Stimulated activated CD8-positive, alpha-beta memory T cell treated with anti-CD3 and anti-CD28 coated beads, Interleukin-12 subunit alpha, Interleukin-12 subunit beta, amount 100 ng/mL, for 4 hours (primary cell): Measurements from ENCODE around the gene MEIS2.

Source experiments
- DNase-seq: peaks from one replicate; pipeline ENCODE4 v3.0.0-alpha.2; 2020; ENCODE audit warnings: low read depth

MEIS2 gene

DNA sequence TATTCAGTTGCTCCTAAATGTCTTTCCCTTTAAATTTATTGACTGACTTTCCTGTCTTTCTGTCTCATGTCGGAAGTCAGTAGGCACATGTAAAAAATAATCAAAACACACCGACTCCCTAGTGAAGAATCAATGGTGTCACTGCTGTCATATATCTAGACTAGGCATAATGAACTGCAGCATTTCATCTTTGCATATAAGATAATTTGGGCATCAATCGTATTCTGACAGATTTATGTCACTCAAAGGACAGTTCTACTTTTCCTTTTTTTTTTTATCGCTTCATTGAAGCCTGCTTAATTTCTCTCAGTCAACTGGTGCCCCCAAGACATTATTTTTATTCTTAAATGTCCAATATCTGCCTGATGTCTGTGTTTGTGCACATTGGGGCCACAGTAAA is 206.3 kb downstream of the MEIS2 start:
- DNase-seq, result no peak

DNA sequence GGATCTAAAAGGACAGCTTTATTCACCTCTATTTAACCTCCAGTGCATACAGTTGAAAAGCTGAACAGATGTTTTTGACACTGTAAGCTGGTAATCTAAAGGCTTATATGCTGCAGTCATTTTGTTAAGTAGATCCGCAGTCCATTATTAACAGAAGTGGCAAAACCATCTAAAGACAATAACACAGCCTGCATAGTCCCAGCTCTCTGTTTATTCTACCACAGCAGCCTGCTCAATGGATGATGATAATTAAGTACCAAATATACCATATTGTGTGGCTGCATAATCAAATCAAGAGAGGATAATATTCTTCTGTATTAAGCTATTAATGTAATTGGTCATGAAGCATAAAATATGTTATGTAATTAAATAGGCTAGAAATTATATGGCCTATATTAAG is 207.1 kb downstream of the MEIS2 start:
- DNase-seq, result no peak

DNA sequence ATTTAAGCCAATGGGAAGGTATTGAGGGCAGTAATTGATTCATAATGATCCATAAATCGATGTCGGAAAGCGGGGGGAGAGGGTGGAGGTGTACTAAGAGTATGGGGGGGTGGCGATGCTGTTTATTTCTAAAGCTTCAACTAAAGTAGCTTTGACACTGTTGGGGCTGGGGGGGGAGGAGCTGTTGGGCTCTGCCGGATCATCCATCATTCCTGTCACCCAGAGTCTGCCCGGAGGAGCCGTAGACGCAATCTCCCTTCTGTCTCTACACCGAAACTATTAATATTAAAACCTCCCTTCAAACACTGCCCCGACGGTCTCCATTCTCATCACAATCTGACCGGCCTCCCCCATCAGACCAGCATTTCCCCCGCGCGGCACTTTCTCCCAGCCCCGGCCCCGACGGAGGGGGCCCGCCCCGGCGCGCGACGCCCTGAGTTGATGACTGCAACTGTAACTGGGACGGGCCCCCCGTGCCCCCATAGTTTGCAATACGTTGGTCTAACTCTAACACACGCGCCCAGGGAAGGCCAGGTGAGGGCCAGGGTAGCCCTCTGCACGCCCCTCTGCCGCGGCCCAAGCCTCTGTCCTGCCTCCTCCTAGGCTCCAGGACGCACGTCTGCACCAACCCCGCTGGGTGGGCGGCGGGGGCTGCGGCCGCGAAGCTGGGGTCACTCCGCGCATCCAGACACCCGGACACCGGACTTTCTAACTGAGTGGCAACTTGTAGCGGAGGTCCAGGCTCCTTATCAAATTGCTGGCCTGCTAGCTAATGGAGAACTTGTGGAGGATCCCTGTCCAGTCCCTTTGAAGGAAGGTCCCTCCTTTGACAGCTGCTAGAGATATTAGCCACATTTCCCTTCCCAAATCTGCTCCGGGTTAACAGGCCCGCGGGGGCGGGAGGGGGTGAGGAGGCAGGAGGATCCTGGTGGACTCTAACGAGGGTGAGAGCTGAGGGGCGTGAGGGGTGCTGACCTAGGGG is 212.0 kb downstream of the MEIS2 start:
- DNase-seq, result no peak

DNA sequence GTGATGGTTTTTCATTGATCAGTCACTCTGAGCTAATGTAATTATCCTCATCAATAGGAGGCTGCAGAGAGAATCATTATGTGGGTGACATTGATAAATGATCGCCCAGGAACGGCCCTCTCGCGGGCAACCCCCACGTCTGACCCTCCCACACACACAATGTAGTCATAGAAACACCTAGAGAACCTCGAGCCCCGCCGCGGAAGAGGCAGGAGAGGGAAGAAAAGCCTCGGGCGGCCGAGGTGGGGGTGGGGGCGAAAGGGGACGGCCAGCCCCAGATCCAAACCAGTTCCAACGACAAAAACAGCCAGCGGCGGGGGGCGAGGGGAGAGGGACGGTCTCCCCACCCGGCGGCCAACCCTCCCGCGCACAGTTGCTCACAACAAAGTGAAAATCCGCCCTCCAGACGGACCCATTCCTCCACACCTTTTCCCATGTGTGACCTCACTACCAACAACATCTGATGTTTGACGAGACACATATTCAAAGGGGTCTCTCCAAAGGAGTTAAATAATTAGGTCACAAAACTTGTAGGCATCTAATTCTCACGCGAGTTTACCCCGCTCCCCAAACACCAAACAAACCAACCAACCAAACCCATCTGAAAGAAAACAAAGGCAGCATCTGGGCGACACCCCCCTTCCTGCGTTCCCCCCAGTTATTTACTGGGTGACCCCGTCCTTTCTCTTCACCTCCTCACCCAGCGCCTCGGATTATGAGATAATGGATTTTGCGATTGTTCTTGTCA is 213.0 kb downstream of the MEIS2 start:
- DNase-seq, result no peak

DNA sequence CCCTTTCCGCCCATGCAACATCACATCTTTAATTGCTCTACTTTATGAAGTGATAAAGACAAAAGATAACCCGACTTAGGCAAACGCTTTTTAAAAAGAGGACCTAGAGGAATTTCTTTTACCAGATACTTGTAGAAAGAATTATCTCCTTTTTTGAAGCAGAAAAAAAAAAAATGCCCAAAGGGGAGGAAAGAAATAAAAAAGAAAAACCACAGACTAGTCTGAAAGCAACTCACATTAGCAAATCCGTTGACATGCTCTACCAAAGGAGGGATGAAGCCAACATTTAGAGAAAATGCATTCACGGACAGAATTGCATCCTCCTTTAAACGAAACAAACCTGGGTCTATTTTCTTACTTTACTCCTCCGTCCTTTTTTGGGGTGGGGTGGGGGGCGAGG is 213.6 kb downstream of the MEIS2 start:
- no peak for DNase-seq

DNA sequence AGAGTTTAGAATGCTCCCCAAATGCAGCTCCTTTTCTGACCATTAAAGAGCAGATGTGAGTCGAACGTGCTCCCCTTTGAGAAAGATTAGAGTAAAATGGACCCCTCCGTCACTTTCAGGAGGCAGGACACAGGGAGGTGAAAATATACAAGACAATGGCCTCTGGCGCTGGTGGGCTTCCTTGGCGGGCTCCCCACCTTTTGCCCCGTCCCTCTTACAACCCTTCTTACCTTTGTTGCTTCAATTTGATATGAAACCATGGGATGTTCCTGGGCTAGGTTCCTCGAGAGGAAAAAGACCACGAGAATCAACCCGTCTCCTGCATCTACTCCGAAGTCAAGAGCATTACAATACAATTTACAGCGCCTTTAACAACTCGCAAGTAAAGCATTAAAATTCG is 214.2 kb downstream of the MEIS2 start:
- DNase-seq, result no peak

DNA sequence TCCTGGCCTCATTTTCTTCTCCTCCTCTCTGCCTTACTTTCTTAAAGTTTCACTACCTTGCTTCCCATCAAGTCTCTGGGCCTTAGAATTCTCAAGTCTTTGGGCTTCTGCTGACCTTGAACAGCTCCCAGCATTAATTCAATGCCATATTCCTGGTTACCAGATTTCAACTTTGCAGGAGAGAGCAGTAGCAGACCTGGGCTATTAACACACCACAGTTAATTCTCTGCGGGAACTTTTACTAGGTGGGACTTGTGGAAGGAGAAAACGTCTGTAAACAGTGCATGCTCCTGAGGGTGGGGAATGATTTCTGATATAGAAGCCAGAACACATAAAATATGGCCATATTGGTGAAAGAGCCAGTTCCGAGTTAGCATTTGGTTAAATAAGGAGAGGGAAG is 214.6 kb downstream of the MEIS2 start:
- no peak for DNase-seq

DNA sequence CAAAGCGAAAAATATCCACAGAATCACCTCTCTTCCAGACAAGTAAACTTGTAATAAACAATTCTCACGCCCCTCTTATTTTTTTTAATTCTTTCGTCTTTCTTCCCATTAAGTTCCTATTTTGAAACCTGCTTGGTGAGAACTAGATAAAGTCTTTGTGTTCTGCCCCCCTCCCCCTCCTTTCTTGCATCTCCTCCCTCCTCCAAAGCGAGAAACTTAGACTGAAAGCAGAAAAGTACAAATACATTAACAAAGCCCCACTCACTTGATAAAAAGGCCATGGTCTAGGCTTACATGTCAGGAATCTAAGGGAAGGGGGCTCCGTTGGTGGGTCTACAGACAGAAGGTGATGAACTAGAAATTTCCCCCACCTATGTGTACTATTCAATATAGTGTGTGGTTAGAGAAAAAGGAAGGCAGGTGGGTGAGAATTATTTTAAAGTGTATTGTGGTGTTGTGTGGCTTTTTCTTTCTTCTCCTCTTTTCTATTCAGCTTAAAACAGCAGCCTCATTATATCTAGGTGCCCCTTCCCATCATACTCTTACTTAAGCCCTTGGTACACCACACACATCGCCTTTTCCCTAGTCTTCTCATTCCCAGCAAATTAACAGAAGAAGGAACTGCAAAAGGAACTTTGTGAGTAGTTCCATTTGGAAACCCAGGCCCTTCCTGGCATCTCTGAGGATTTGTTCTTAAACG is 215.3 kb downstream of the MEIS2 start:
- no peak for DNase-seq

DNA sequence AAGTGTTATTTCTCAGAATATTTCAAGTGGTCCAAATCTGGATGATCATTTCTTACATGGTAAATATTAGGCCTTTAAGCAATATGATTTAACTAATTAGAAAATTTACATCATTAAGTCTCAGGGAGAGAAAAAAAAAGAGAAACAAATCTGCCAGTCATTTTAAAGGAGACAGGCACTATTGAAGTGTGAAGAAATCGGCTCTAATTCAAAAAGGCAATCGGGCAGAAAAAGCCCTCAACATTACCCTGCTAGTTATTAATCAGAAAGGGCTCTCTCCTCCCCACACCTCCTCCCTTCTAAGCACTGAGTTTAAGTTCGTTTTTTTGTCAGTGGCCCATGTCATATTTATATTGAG is 215.9 kb downstream of the MEIS2 start:
- no peak for DNase-seq

DNA sequence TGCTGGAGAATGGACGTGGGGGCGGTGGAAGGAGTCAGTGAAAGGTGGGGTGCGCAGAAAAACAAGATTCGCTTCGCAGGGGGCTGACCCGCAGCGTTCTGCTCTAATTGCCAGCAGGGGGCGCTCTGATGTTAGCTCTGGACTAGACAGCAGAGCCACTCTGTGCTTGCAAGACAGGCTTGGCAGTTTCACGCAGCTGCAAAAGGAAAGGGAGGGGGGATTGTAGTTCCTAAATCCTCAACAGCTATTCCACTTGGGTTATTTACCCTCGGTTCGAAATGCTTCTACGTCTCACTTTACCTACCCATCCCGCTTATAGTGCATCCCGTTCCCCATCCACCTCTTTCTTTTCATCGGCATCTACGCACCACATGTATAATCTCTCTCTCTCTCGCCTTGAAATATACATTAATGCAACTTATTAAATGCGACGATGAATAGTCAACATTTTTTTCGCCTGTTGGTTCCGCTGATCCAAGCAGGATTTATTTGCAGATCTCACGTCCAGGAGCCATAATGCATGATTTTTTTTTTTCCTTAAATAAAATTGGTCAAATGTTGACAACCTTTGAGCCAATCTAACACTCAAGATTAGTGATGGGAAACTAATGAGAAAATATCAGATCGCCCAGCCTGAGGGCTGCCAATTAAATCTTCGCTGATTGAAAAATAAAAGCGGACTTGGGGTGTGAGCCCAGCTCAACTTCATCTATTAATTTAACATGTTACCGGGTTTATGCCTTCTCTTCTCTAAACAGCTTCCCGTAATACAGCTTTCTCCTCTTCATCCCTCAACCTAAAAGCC is 216.4 kb downstream of the MEIS2 start:
- DNase-seq, result no peak

DNA sequence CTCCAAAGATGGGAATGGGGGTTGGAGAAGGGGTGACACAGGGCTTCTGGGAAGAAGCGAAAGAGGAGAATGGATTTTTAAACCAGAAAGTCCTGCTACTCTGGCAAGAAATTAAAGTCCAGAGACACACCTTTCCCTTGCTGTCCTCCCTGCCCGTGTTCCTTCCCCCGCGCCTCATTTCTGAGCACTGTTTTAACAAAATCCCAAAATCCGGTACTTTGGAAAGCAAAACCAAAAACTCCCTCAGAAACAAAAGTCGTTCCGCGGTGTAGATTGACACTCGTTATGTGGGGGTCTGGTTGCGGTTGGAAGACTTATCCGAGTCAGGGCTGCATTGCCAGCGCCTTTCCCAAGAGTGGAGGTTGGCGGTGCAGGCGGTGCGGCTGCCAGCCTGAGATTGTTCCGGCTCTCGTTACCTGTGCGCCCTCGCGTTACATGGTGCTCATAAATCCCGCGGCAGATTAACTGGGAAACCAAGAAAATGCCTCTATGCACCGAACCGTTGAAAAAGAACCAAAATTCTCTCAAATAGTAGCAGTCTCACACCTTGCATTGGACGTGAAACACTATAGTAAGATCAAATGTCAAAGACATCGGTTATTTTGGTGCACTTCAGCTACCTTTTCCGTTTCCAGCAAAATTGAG is 217.7 kb downstream of the MEIS2 start:
- no peak for DNase-seq

DNA sequence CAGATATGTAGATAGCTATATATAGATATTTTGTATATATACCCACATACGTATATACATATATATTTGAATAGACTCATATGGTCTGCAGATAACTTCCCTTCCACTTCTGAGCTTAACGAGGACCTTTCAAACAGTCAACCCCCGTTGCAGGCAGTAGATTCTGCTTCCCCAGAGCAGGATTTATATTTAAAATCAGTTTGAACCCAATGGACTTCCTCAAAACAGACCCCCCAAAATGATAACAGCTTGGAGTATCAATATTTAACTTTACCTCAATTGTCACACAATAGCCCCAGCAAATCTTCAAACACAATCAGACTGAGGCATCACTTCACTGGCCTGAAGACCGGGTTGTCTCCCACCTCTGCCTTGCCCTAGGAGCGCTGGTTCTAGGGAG is 218.3 kb downstream of the MEIS2 start:
- no peak for DNase-seq

DNA sequence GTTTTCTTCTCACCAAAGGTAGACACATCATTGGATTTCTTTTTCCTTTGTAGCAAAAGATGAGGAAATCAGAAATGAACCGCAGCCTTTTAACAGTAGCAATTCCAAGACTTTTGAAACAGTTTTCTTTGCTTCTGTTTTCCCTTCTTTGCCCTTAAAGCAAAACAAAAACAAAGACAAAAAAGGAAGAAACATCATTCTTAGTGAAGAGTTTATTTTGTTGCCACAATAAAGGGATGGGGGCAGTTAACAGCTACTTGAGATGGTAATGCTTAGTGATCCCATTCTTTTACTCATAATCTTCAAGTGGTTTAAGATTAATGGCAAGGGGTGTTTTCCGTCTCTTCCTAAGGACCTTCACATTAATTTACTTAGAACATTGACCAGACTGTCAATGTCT is 218.8 kb downstream of the MEIS2 start:
- no peak for DNase-seq

DNA sequence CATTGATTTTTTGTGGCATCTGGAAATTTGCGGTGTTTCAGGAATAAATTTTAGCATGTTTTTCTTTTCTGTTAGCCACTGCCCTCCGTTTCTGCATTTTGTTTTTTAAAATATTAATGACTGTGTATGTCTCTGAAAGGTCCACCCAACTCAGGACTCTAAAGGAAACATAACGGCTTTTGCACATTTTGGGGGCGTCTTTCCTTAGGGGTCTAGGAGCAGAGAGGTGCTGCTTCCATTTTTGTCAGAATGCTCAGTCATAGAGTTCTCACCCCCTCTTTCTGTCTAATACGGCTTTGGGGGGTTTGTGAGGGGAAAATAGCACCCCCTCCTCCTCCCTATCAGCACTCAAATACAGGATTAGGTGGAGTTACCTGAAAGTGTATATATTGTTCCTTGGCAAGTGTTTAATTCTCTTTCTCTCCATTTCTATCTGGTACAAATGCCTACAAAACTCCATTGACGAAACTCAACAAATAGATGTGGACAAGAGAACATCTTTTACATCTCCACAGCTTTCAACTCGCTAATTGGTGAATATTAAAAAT is 219.4 kb downstream of the MEIS2 start:
- no peak for DNase-seq

DNA sequence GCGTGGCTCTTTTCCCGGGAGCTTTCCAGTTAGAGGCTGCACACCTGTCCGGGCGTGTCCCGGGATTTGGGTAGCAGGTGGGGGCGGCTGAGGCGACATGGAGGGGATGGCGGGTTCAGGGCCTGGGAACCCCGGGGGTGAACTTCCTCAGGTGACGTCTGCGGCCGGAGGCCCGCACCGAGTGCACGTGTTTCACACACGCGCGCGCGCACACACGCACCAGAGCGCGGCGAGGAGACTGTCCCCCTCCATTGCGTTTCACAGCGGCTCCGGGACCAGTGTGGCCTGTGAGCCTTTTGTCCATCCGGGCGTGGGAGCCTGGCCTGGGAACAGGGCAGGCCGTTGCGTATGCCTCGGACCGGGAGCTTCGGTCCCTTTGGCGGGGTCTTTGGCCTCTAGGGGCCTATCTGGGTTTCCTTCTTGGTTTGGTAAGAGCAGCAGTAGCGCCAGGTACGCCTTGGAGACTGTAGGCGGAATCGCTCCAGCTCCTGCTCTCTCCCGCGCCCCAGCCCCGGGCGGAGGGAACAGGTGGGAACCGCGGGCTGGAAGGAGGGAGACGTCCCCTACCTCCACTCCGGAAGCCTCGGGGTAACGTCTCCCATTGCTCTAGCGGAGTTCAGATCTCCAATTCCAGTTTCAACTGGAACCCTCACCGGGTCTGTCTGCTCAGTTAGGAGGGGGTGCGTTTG is 220.0 kb downstream of the MEIS2 start:
- DNase-seq, result no peak

DNA sequence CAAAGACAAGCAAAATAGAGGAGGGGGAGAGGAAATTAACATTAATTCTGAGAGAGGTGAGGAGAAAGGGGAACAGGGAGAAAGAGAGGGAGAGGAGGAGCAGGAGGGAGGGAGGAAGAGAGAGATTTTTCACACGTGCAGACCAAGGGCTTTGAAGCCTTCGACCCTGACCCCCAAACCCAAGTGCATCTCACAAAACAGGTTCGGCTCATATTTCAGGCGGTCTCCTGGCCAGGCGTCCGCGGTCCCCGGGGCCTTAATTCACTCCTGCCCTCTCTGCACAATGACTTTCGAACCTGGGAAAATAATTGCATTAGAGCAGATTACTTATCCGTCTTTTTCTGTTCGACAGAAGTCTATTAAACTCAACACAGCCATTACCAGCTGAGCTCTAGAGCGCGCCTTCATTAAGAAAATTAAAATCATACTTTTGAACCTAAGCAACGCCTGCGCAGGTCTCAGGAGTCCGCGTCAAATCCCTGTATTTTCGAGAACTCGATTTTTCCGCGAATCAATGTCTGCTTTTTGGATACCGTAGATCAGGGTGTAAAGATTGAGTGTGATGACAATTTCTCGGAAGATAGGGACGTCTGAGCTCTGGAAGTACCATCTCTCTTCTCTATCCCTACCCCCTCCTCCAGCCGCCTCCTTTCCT is 220.7 kb downstream of the MEIS2 start:
- DNase-seq, result no peak

DNA sequence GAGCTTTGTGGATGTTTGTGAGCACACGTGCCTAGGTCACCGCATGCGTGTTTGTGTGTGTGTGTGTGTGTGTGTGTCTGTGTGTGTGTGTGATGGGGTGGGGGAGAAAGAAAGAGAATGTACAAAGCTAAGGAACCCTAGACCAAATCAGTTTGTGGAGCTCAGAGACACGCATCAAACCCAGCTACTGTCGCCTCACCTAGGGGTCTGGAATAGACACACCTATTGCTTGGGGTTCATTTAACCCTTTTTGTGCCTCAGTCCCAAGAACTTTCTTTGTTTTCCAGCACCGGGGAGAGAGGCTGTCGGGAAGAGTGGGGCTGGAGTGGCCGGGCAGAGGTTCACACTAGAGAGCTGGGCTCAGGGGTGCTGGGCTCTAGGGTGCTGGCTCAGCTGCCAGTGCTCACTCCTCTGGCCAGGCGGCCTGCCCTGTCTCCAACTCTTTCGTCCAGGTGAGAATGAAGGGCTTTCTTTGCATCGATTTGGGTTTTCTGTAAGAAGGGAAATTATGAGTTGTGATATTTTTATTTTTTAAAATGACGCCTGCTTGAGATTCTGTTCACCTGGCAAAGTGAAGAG is 221.6 kb downstream of the MEIS2 start:
- no peak for DNase-seq

DNA sequence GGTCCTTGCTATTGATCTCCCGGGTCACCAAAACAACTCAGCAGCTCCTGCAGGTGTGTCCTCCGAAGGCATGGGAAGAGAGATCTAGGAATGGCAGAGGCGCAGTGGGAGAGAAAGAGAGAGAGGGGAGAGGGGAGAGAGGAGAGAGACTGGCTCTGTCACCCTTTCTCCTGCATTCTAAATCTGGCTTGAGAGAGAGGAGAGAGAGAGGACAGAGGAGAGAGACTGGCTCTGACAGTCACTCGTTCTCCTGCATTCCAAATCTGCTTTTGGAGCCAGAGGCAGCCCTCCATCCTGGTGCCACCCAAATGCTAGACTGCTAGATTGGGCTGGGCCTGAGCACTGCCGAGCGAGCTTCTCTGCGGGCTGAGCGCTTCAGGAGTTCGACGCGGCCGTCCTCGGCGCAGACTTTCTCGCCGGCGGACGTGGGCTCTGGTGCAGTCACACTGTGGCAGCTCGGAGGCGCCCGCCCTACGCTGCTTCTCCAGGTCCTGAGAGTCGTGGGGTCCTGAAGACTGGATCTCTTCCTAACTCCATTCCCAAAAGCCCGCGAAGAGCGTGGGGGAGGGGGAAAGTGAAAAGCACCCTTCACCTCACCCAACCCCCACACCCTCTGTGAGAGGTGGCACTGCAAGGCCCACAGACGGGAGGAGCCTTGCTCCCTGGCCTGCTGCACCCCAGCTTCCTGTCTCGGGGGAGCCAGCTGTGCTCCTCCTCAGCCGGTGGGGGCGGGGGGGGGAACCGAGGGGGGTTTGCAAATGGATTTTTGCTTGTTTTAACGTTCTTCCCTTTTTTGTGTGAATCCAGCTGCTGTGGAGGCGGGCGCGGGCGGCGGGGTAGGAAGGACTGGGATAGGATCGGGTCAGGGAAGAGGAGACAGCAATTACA is 222.3 kb downstream of the MEIS2 start:
- DNase-seq, result no peak

DNA sequence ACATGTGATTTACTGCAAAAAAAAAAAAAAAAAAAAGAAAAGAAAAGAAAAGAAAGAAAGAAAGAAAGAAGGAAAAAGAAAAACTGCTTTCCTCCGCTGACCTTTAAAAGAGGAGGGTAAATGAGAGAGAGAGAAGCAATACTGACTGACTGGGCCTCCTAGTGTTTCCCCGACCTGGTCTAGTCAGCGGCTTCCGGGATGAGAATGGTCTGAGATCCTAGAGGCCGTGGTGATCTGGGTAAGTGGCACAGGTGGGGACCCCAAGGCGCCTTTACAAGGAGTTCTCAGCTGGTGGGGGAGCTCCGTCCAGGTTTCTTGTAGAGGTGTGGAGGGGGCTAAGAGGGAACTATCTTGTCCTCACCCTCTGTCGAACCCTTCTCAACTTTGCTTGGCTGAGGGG is 223.1 kb downstream of the MEIS2 start:
- no peak for DNase-seq
